GM23338 (cell line): ENCODE data around the gene ERI3. TPM values are rescaled to one million over a fixed set of nuclear protein-coding genes. Genes with fewer than 3 reads are reported as not detected.

Experiments used
- ATAC-seq: fragments of 200-7000 bp; cut with Tn5 transposase; 3 replicates; pipeline ENCODE4 v1.9.1; 2020
- DNase-seq: peaks from one replicate; pipeline ENCODE4 v3.0.0-alpha.2; 2015; ENCODE audit warnings: low spot score
- H2AFZ ChIP-seq: fragments of 200-600 bp; sonication (generic); 2 replicates; pipeline ENCODE4 v1.8.0; 2016; ENCODE audit warnings: antibody characterized with exemption, mild to moderate bottlenecking, moderate library complexity
- H3F3A ChIP-seq: fragments of 200-600 bp; sonication (generic); replicated peaks from 2 replicates; pipeline ENCODE4 v1.8.0; 2017; ENCODE audit warnings: antibody characterized with exemption, mixed run types, low read depth
- H3K27ac ChIP-seq: fragments of 200-600 bp; sonication (generic); 2 replicates; pipeline ENCODE4 v1.6.1; 2016; ENCODE audit warnings: low read depth
- H3K27me3 ChIP-seq: fragments of 200-600 bp; sonication (generic); 2 replicates; pipeline ENCODE4 v1.8.0; 2016; ENCODE audit warnings: mild to moderate bottlenecking, mixed run types, moderate library complexity; ENCODE audit not compliant: insufficient read depth
- H3K36me3 ChIP-seq: fragments of 200-600 bp; sonication (generic); 2 replicates; pipeline ENCODE4 v1.8.0; 2016; ENCODE audit warnings: mild to moderate bottlenecking; ENCODE audit not compliant: insufficient read depth
- H3K4me1 ChIP-seq: fragments of 200-600 bp; sonication (generic); 2 replicates; pipeline ENCODE4 v1.8.0; 2016; ENCODE audit warnings: mild to moderate bottlenecking, moderate library complexity; ENCODE audit not compliant: insufficient read depth
- H3K4me2 ChIP-seq: fragments of 200-600 bp; sonication (generic); 2 replicates; pipeline ENCODE4 v1.7.1; 2017; ENCODE audit warnings: mixed run types
- H3K4me3 ChIP-seq: fragments of 200-600 bp; sonication (generic); 2 replicates; pipeline ENCODE4 v1.6.1; 2016; ENCODE audit warnings: mixed run types
- H3K79me2 ChIP-seq: fragments of 200-600 bp; sonication (generic); replicated peaks from 2 replicates; pipeline ENCODE4 v1.8.0; 2017; ENCODE audit warnings: mild to moderate bottlenecking; ENCODE audit not compliant: insufficient read depth
- H3K9me2 ChIP-seq: fragments of 200-600 bp; sonication (generic); 2 replicates; pipeline ENCODE4 v1.8.0; 2017; ENCODE audit not compliant: insufficient read depth
- H4K20me1 ChIP-seq: fragments of 200-600 bp; sonication (generic); replicated peaks from 2 replicates; pipeline ENCODE4 v1.8.0; 2017; ENCODE audit warnings: mild to moderate bottlenecking; ENCODE audit not compliant: insufficient read depth
- H3K27ac Mint-ChIP-seq: 2 replicates; pipeline ENCODE4 v1.8.0; 2020; ENCODE audit warnings: inconsistent platforms, mild to moderate bottlenecking, moderate library complexity, mixed read lengths
- H3K27me3 Mint-ChIP-seq: 3 replicates; pipeline ENCODE4 v1.8.0; 2022; ENCODE audit warnings: low read depth, mild to moderate bottlenecking, moderate library complexity, mixed read lengths, inconsistent platforms; ENCODE audit not compliant: insufficient read depth, poor library complexity
- H3K36me3 Mint-ChIP-seq: 3 replicates; pipeline ENCODE4 v1.8.0; 2021; ENCODE audit warnings: low read depth, mild to moderate bottlenecking, inconsistent platforms, moderate library complexity, mixed read lengths
- H3K4me1 Mint-ChIP-seq: 3 replicates; pipeline ENCODE4 v1.8.0; 2020; ENCODE audit warnings: mild to moderate bottlenecking, inconsistent platforms, mixed read lengths
- H3K4me3 Mint-ChIP-seq: 3 replicates; pipeline ENCODE4 v1.8.0; 2021; ENCODE audit warnings: moderate library complexity, mild to moderate bottlenecking, inconsistent platforms, mixed read lengths
- H3K9me3 Mint-ChIP-seq: 3 replicates; pipeline ENCODE4 v1.8.0; 2020; ENCODE audit warnings: moderate library complexity, mild to moderate bottlenecking, inconsistent platforms, mixed read lengths
- EZH2phosphoT487 ChIP-seq: fragments of 200-600 bp; sonication (generic); IDR thresholded peaks from one replicate; pipeline ENCODE4 v1.8.1; 2018; ENCODE audit warnings: antibody characterized with exemption; ENCODE audit not compliant: unreplicated experiment
- NANOG ChIP-seq: IDR thresholded peaks from 2 replicates; pipeline ENCODE4 v1.6.1; 2016; ENCODE audit warnings: antibody characterized with exemption, borderline replicate concordance
- ZNF331 ChIP-seq: fragments of 250-450 bp; sonication (Bioruptor Pico); IDR thresholded peaks from 2 replicates; pipeline ENCODE4 v1.5.0; 2020; ENCODE audit warnings: low read depth, mild to moderate bottlenecking, moderate library complexity
- ZNF462 ChIP-seq: fragments of 250-450 bp; sonication (Bioruptor Pico); IDR thresholded peaks from 2 replicates; pipeline ENCODE4 v1.5.0; 2020; ENCODE audit warnings: mild to moderate bottlenecking, moderate library complexity
- polyA plus RNA-seq: library from polyadenylated mRNA; unstranded; fragments of >200 nt; fragmentation: Nextera tagmentation; extraction: Ambion mirVana; gene quantifications from 2 replicates; pipeline ENCODE4 v1.2.1, GENCODE V29; 2016
- total RNA-seq: library from RNA; depleted of rRNA; stranded (reverse); fragments of >200 nt; shearing (Covaris generic); gene quantifications from 2 replicates; pipeline ENCODE4 v1.2.3, GENCODE V29; 2014
- TF ChIP-seq, protein P1 (sequence below), 2 experiments: fragments of 200-600 bp in 1 of 2; sonication (generic) in 1 of 2; conservative IDR thresholded peaks; 2 replicates each; pipeline versions ENCODE4 v1.5.1 to v1.6.1; 2016 to 2017; ENCODE audit warnings: antibody characterized with exemption in 2 of 2, low read depth in 2 of 2, mild to moderate bottlenecking in 2 of 2, moderate library complexity in 1 of 2

The ERI3 gene
- total and polyA plus RNA-seq, 2 experiments from 2014 or later: 63.0 to 70.1 TPM

DNA sequence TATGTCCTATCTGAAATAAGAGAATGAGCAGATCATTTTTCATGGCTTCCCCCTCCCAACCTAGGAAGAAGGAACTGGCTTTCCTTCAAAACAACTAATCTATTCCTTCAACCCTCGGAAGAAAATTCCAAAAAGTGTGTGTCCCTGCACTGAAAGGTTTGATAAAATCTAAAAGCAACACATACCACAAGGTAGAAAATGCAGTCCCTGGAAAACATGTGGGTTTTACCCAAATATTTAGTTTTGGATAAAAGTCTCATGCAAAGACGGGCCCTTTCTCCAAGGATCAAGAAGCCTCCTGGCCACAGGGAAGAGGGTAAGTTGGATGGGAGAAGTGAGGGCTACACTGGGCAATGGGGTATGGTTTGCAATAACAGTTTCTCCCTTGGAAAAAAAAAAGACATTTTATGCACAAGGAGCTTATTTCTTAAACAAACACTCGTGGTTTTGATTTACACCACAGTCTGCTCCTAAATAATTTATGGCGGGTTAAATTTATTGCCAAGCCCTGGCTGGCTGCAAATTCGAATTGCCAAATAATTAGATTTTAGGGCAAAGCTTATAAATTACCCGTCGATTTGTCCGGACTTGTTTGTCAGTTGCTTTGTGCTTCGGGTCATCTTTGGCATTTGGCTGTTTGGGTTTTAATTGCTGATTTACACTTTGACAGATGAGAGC lies 28.9 kb downstream of the ERI3 start (continued):
- TF ChIP-seq ZNF462 (no peak), EZH2phosphoT487 (no peak), ZNF331 (CRISPR knock-in tag) (no peak), NANOG (no peak)
- TF ChIP-seq, protein P1, sequence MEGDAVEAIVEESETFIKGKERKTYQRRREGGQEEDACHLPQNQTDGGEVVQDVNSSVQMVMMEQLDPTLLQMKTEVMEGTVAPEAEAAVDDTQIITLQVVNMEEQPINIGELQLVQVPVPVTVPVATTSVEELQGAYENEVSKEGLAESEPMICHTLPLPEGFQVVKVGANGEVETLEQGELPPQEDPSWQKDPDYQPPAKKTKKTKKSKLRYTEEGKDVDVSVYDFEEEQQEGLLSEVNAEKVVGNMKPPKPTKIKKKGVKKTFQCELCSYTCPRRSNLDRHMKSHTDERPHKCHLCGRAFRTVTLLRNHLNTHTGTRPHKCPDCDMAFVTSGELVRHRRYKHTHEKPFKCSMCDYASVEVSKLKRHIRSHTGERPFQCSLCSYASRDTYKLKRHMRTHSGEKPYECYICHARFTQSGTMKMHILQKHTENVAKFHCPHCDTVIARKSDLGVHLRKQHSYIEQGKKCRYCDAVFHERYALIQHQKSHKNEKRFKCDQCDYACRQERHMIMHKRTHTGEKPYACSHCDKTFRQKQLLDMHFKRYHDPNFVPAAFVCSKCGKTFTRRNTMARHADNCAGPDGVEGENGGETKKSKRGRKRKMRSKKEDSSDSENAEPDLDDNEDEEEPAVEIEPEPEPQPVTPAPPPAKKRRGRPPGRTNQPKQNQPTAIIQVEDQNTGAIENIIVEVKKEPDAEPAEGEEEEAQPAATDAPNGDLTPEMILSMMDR (conservative IDR thresholded peaks at IDR 0.05; ENCODE audit: low read depth in 2 of 2): no peak

DNA sequence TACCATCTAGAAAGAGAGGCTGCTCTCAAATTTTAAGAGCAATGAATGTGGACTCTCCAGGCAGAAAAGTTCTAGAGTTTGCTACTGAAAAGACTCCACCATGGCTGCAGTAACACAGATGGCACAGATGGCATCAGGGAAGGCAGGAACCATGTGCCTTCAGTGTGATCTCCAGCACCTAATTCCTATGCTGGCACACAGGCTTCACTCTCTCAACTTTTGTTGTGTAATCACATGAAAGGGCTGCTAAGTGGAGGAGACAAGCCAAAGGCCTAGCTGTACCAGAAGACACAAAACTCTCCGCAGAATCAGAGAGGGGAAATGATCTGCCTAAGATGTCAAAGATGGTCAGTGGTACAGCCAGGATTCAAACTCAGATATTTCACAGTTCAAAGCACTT lies 31.1 kb downstream of the ERI3 start:
- H3K27me3 ChIP-seq: no peaks in the 10 kb centered on the region
- no peak overlapping the region for H3K27ac ChIP-seq
- H3K4me2 ChIP-seq: no peak overlapping the region
- H3K4me3 ChIP-seq: no peak overlapping the region
- Mint-ChIP-seq H3K36me3 (peaks cover 12% of the 10 kb centered on the region), H3K4me3 (no peak overlapping the region), H3K9me3 (no peaks in the 10 kb centered on the region), H3K27ac (0 out of 2 replicates have a peak overlapping the region, but pooled peaks have one; percentile 6), H3K4me1 (peaks cover 32% of the 10 kb centered on the region), H3K27me3 (peaks cover 1% of the 10 kb centered on the region)
- H4K20me1 ChIP-seq: peaks cover 25% of the 10 kb centered on the region
- DNase-seq (no peak), ATAC-seq (no peak)
- no peaks in the 10 kb centered on the region for H3K9me2 ChIP-seq
- peaks cover 21% of the 10 kb centered on the region for H3K79me2 ChIP-seq
- H2AFZ ChIP-seq: no peak overlapping the region
- 0 out of 2 replicates have a peak, but pooled peaks cover 9% of the 10 kb centered on the region for H3F3A ChIP-seq
- H3K36me3 ChIP-seq: no peaks in the 10 kb centered on the region
- H3K4me1 ChIP-seq: peaks cover 20% of the 10 kb centered on the region
- TF ChIP-seq ZNF462 (no peak), ZNF331 (CRISPR knock-in tag) (no peak)
